B cell (primary cell): ENCODE measurements around the gene LARP4. TPM values are rescaled to one million over a fixed set of nuclear protein-coding genes. Genes with fewer than 3 reads are reported as not detected.
"Not testable (repeated sequence)": the region's sequence is repeated elsewhere in the genome, so short reads cannot be mapped to it uniquely, and the experiment has no call there.

ENCODE experiments used
- ATAC-seq: fragments of 200-7000 bp; cut with Tn5 transposase; one replicate; pipeline ENCODE4 v1.10.0; 2021; ENCODE audit warnings: low read depth, mild to moderate bottlenecking, moderate number of reproducible peaks, moderate library complexity
- CTCF ChIA-PET: fragments of 350-600 bp; sonication (Branson Sonifier 250); formaldehyde crosslinking; loops from one replicate; lab custom pipeline; 2021; ENCODE audit warnings: antibody characterized with exemption, inconsistent platforms; lab: Charles Lee
- POLR2A ChIA-PET: fragments of 350-600 bp; sonication (Branson Sonifier 250); formaldehyde crosslinking; loops from one replicate; lab custom pipeline; 2021; ENCODE audit warnings: antibody characterized with exemption; lab: Charles Lee
- DNase-seq: peaks from one replicate; pipeline ENCODE4 v3.0.0; 2013
- H2AFZ ChIP-seq: 2 replicates; pipeline ENCODE4 v1.6.1; 2012; ENCODE audit warnings: mild to moderate bottlenecking, low read depth, low read length; ENCODE audit not compliant: insufficient read depth, poor library complexity, severe bottlenecking
- H3K27ac ChIP-seq, 2 donors: 1 replicate in 1 of 2; 2 replicates in 1 of 2; pipeline ENCODE4 v1.5.1; 2012 to 2013; ENCODE audit warnings: low read length in 2 of 2, mild to moderate bottlenecking in 2 of 2, moderate library complexity in 1 of 2
- H3K27me3 ChIP-seq, 4 experiments: fragments of 200-600 bp in 1 of 4; sonication (generic) in 1 of 4; replicated peaks in 1 of 4; 1 replicate in 2 of 4; 2 replicates in 2 of 4; pipeline versions ENCODE4 v1.6.1 to v1.7.0; 2013 to 2016; ENCODE audit warnings: low read length in 3 of 4, mild to moderate bottlenecking in 2 of 4, mixed read lengths in 1 of 4, moderate library complexity in 1 of 4; ENCODE audit not compliant: insufficient read depth in 4 of 4, control insufficient read depth in 3 of 4; ENCODE audit errors: control extremely low read depth in 1 of 4
- H3K36me3 ChIP-seq, 2 experiments: replicated peaks in 1 of 2; 1 replicate in 1 of 2; 2 replicates in 1 of 2; pipeline versions ENCODE4 v1.6.1 to v1.7.1; 2013; ENCODE audit warnings: low read length in 1 of 2; ENCODE audit not compliant: insufficient read depth in 2 of 2, control insufficient read depth in 1 of 2; ENCODE audit errors: control extremely low read depth in 1 of 2, extremely low read depth in 1 of 2
- H3K4me1 ChIP-seq, 2 donors: fragments of 200-600 bp in 1 of 2; sonication (generic) in 1 of 2; 1 replicate in 1 of 2; 2 replicates in 1 of 2; pipeline versions ENCODE4 v1.5.1 to v1.6.1; 2013 to 2017; ENCODE audit warnings: low read length in 2 of 2; ENCODE audit not compliant: control insufficient read depth in 2 of 2, insufficient read depth in 2 of 2
- H3K4me2 ChIP-seq: replicated peaks from 2 replicates; pipeline ENCODE3; 2012; ENCODE audit warnings: mild to moderate bottlenecking, low read depth, low read length; ENCODE audit not compliant: poor library complexity, severe bottlenecking
- H3K4me3 ChIP-seq, 5 experiments: fragments of 200-600 bp in 1 of 5; sonication (generic) in 1 of 5; 1 replicate in 3 of 5; 2 replicates in 2 of 5; pipeline versions ENCODE4 v1.5.1 to v1.7.0; 2011 to 2016; ENCODE audit warnings: low read length in 4 of 5, mild to moderate bottlenecking in 4 of 5, low read depth in 2 of 5, control low read depth in 1 of 5, moderate library complexity in 1 of 5; ENCODE audit not compliant: insufficient read depth in 1 of 5; ENCODE audit errors: control extremely low read depth in 1 of 5, extremely low read depth in 1 of 5
- H3K79me2 ChIP-seq: fragments of 200-600 bp; sonication (generic); one replicate; pipeline ENCODE4 v1.6.0; 2016; ENCODE audit warnings: low read length; ENCODE audit not compliant: control insufficient read depth, insufficient read depth
- H3K9ac ChIP-seq: fragments of 200-600 bp; sonication (generic); 2 replicates; pipeline ENCODE4 v1.6.1; 2017; ENCODE audit warnings: mild to moderate bottlenecking, low read length, moderate library complexity
- H3K9me3 ChIP-seq, 3 donors: one replicate each; pipeline versions ENCODE4 v1.6.1 to v1.7.1; 2013; ENCODE audit warnings: low read length in 2 of 3; ENCODE audit not compliant: control insufficient read depth in 2 of 3, insufficient read depth in 1 of 3; ENCODE audit errors: control extremely low read depth in 1 of 3
- H4K20me1 ChIP-seq: 2 replicates; pipeline ENCODE4 v1.6.0; 2012; ENCODE audit warnings: mild to moderate bottlenecking, low read length; ENCODE audit not compliant: insufficient read depth, control insufficient read depth, poor library complexity, severe bottlenecking
- H3K27ac Mint-ChIP-seq: one replicate; pipeline ENCODE4 v1.8.0; 2021; ENCODE audit warnings: mixed read lengths
- H3K27me3 Mint-ChIP-seq: one replicate; pipeline ENCODE4 v1.8.0; 2021; ENCODE audit warnings: mixed read lengths
- H3K4me1 Mint-ChIP-seq: one replicate; pipeline ENCODE4 v1.8.0; 2021; ENCODE audit warnings: mixed read lengths
- H3K4me3 Mint-ChIP-seq: one replicate; pipeline ENCODE4 v1.8.0; 2021; ENCODE audit warnings: mixed read lengths
- H3K9me3 Mint-ChIP-seq: one replicate; pipeline ENCODE4 v1.8.0; 2022; ENCODE audit warnings: mixed read lengths; ENCODE audit not compliant: insufficient read depth
- CTCF ChIP-seq: fragments of 200-600 bp; IDR thresholded peaks from one replicate; pipeline ENCODE4 v1.8.0; 2022; ENCODE audit warnings: antibody characterized with exemption, mild to moderate bottlenecking
- EZH2 ChIP-seq: IDR thresholded peaks from 2 replicates; pipeline ENCODE4 v1.6.1; 2012; ENCODE audit warnings: borderline replicate concordance, low read depth, mild to moderate bottlenecking, moderate library complexity, low read length; ENCODE audit not compliant: insufficient read depth, poor library complexity, severe bottlenecking
- WGBS: methylation state at CpG from one replicate; pipeline ENCODE4 v1.1.5; 2013; ENCODE audit warnings: missing lambda C conversion rate; ENCODE audit not compliant: insufficient coverage; 5-methylcytosine and 5-hydroxymethylcytosine counted together
- intact Hi-C: fragments of 100-400 bp; cut with micrococcal nuclease; formaldehyde crosslinking; loops from one replicate; pipeline ENCODE4 v1.10.0; 2022
- polyA plus RNA-seq: library from polyadenylated mRNA; depleted of rRNA; stranded (reverse); fragments of >200 nt; gene quantifications from 2 replicates; pipeline ENCODE4 v1.2.3, GENCODE V29; 2012
- total RNA-seq, 2 donors: library from RNA; stranded (reverse); fragments of 120-200 nt in 1 of 2; gene quantifications; 1 replicate in 1 of 2; 2 replicates in 1 of 2; pipeline versions ENCODE4 v1.2.3 to v1.2.4, GENCODE V29; 2013 to 2022

LARP4 gene
- total and polyA plus RNA-seq, 2 donors (not counting 1 experiment from before 2014, with no cell fraction given): 5.5 to 48.4 TPM

- POLR2A ChIA-PET, H3K4me3 ChIP-seq, H3K4me3 Mint-ChIP-seq, H3K4me2 ChIP-seq, H3K36me3 ChIP-seq, H3K9me3 Mint-ChIP-seq, H3K9me3 ChIP-seq, H3K27me3 Mint-ChIP-seq, ATAC-seq, H3K4me1 Mint-ChIP-seq, H3K4me1 ChIP-seq, H3K27ac ChIP-seq, H3K9ac ChIP-seq, H2AFZ ChIP-seq, H3K27ac Mint-ChIP-seq, H3K27me3 ChIP-seq, intact Hi-C loops, CTCF ChIA-PET, DNase-seq: not testable (repeated sequence)
- WGBS: 100% methylated on average over 7 of the region's 10 CpGs
- Histone ChIP-seq H4K20me1 (peaks cover 32% of the 10 kb centered on the region), H3K79me2 (peaks cover 68% of the 10 kb centered on the region)
These were observed 22.7 kb downstream of the LARP4 start for GRCh38 chr12:50423342-50423741.

- Histone ChIP-seq H3K27me3 (no peaks in the 10 kb centered on the region), H4K20me1 (peaks cover 17% of the 10 kb centered on the region), H3K4me2 (no peak overlapping the region), H3K9ac (no peak overlapping the region), H2AFZ (no peak overlapping the region), H3K27ac (no peak overlapping the region), H3K9me3 (no peaks in the 10 kb centered on the region), H3K36me3 (peaks cover 2 to 21% of the 10 kb centered on the region in 2 experiments), H3K4me1 (no peaks in the 10 kb centered on the region), H3K4me3 (no peak overlapping the region), H3K79me2 (peaks cover 45% of the 10 kb centered on the region)
- intact Hi-C loops: no loop called here
- ATAC-seq: no peak
- ChIA-PET POLR2A (no interaction called here), CTCF (no interaction called here)
- DNase-seq: no peak
- H3K9me3 Mint-ChIP-seq: no peaks in the 10 kb centered on the region
- TF ChIP-seq EZH2 (no peak), CTCF (no peak)
- H3K27me3 Mint-ChIP-seq: no peaks in the 10 kb centered on the region
- peaks cover 3% of the 10 kb centered on the region for H3K4me1 Mint-ChIP-seq
- no peak overlapping the region for H3K4me3 Mint-ChIP-seq
- no peak overlapping the region for H3K27ac Mint-ChIP-seq
- 100% methylated on average over 1 of the region's 6 CpGs for WGBS
These were observed 25.0 kb downstream of the LARP4 start for GRCh38 chr12:50425589-50426258.

GRCh38 chr12:50431656-50432055 lies 31.0 kb downstream of the LARP4 start:
- CTCF ChIA-PET, H2AFZ ChIP-seq, POLR2A ChIA-PET, ATAC-seq, H3K9ac ChIP-seq, H3K4me3 ChIP-seq, intact Hi-C loops, H3K27ac ChIP-seq, H3K79me2 ChIP-seq, H3K9me3 ChIP-seq, H3K4me2 ChIP-seq, H3K4me1 ChIP-seq, H3K4me3 Mint-ChIP-seq, H3K9me3 Mint-ChIP-seq, H3K27ac Mint-ChIP-seq, DNase-seq, H3K27me3 Mint-ChIP-seq, H4K20me1 ChIP-seq, H3K27me3 ChIP-seq, H3K4me1 Mint-ChIP-seq: not testable (repeated sequence)
- peaks cover 6 to 54% of the 10 kb centered on the region in 2 experiments for H3K36me3 ChIP-seq
- no CpG with 5 or more reads among the region's 8 CpGs for WGBS
